Effector memory CD4-positive, alpha-beta T cell (primary cell): ENCODE measurements around the gene SPEF1.
"Not testable (repeated sequence)": the region's sequence is repeated elsewhere in the genome, so short reads cannot be mapped to it uniquely, and the experiment has no call there.

Experiments used
- DNase-seq, 3 donors: peaks; one replicate each; pipeline ENCODE4 v3.0.0-alpha.2; 2020
- H3K27ac ChIP-seq: 2 replicates; pipeline ENCODE4 v1.7.0; 2013; ENCODE audit warnings: mild to moderate bottlenecking, low read length, moderate library complexity; ENCODE audit not compliant: insufficient read depth, poor library complexity, severe bottlenecking
- H3K27me3 ChIP-seq: replicated peaks from 2 replicates; pipeline ENCODE4 v1.7.0; 2013; ENCODE audit warnings: mild to moderate bottlenecking, low read length; ENCODE audit not compliant: insufficient read depth, control insufficient read depth, poor library complexity, severe bottlenecking
- H3K36me3 ChIP-seq: 2 replicates; pipeline ENCODE4 v1.7.0; 2013; ENCODE audit warnings: mild to moderate bottlenecking, low read length, moderate library complexity; ENCODE audit not compliant: control insufficient read depth, insufficient read depth
- H3K4me1 ChIP-seq: 2 replicates; pipeline ENCODE4 v1.7.0; 2013; ENCODE audit warnings: low read length, mild to moderate bottlenecking; ENCODE audit not compliant: control insufficient read depth, insufficient read depth, poor library complexity, severe bottlenecking
- H3K4me3 ChIP-seq: 2 replicates; pipeline ENCODE4 v1.7.0; 2013; ENCODE audit warnings: low read length, low read depth, mild to moderate bottlenecking; ENCODE audit not compliant: insufficient read depth, poor library complexity, severe bottlenecking
- H3K9me3 ChIP-seq: 2 replicates; pipeline ENCODE4 v1.7.0; 2013; ENCODE audit warnings: mild to moderate bottlenecking, low read length, moderate library complexity; ENCODE audit not compliant: control insufficient read depth
- total RNA-seq, 3 donors: gene quantifications; one replicate each; lab custom pipeline; 2026; lab: John Stamatoyannopoulos, UW

The SPEF1 gene
- total RNA-seq: 0.19 to 0.35 (median 0.26) reads per million in 3 donors

- H3K9me3 ChIP-seq: no peaks in the 10 kb centered on the region
- H3K27me3 ChIP-seq: no peaks in the 10 kb centered on the region
- peak within 1 kb of the TSS; percentile 33 for H3K4me3 ChIP-seq
- H3K27ac ChIP-seq: no peak within 1 kb of the TSS
- H3K36me3 ChIP-seq: no peaks in the 10 kb centered on the region
- peaks cover 21% of the 10 kb centered on the region for H3K4me1 ChIP-seq
- DNase-seq: peak in 2 of 3 donors; percentile 32 to 44
Observed at GRCh38 chr20:3781153-3781910, at the start of gene SPEF1. TSS of gene SPEF1 (minus strand) at chr20:3781448. CDS start at chr20:3781287, 161 bp downstream.

- not testable (repeated sequence) for H3K36me3 ChIP-seq, DNase-seq, H3K27ac ChIP-seq, H3K4me3 ChIP-seq, H3K4me1 ChIP-seq, H3K27me3 ChIP-seq, H3K9me3 ChIP-seq
Observed at GRCh38 chr20:3829891-3830290, 48.6 kb upstream of the SPEF1 start.

- Histone ChIP-seq H3K4me3 (no peak overlapping the region), H3K27ac (no peak overlapping the region), H3K9me3 (no peaks in the 10 kb centered on the region), H3K4me1 (no peaks in the 10 kb centered on the region), H3K36me3 (peaks cover 13% of the 10 kb centered on the region), H3K27me3 (no peaks in the 10 kb centered on the region)
- DNase-seq: no peak
Observed at GRCh38 chr20:3828798-3829197, 47.5 kb upstream of the SPEF1 start.

GRCh38 chr20:3826420-3826819 is 45.2 kb upstream of the SPEF1 start:
- peaks cover 25% of the 10 kb centered on the region for H3K36me3 ChIP-seq
- H3K4me1 ChIP-seq: no peaks in the 10 kb centered on the region
- H3K27me3 ChIP-seq: no peaks in the 10 kb centered on the region
- H3K9me3 ChIP-seq: no peaks in the 10 kb centered on the region
- H3K4me3 ChIP-seq: no peak overlapping the region
- no peak for DNase-seq
- H3K27ac ChIP-seq: no peak overlapping the region

GRCh38 chr20:3825526-3825925 is 44.3 kb upstream of the SPEF1 start:
- Histone ChIP-seq H3K9me3 (no peaks in the 10 kb centered on the region), H3K36me3 (peaks cover 25% of the 10 kb centered on the region), H3K27ac (no peak overlapping the region), H3K4me1 (no peaks in the 10 kb centered on the region), H3K27me3 (no peaks in the 10 kb centered on the region), H3K4me3 (no peak overlapping the region)
- DNase-seq: no peak

GRCh38 chr20:3823881-3824280 is 42.6 kb upstream of the SPEF1 start:
- H3K4me1 ChIP-seq: peaks cover 9% of the 10 kb centered on the region
- no peak overlapping the region for H3K27ac ChIP-seq
- H3K4me3 ChIP-seq: no peak overlapping the region
- peaks cover 25% of the 10 kb centered on the region for H3K36me3 ChIP-seq
- no peak for DNase-seq
- H3K9me3 ChIP-seq: no peaks in the 10 kb centered on the region
- H3K27me3 ChIP-seq: no peaks in the 10 kb centered on the region

- no peak overlapping the region for H3K27ac ChIP-seq
- H3K4me3 ChIP-seq: no peak overlapping the region
- H3K36me3 ChIP-seq: peaks cover 25% of the 10 kb centered on the region
- H3K27me3 ChIP-seq: no peaks in the 10 kb centered on the region
- peaks cover 15% of the 10 kb centered on the region for H3K4me1 ChIP-seq
- DNase-seq: no peak
- no peaks in the 10 kb centered on the region for H3K9me3 ChIP-seq
Observed at GRCh38 chr20:3821996-3822395, 40.7 kb upstream of the SPEF1 start.

GRCh38 chr20:3820901-3821727 is 39.9 kb upstream of the SPEF1 start:
- H3K36me3 ChIP-seq: peaks cover 21% of the 10 kb centered on the region
- peak overlapping the region; percentile 98 for H3K27ac ChIP-seq
- no peaks in the 10 kb centered on the region for H3K27me3 ChIP-seq
- H3K4me3 ChIP-seq: peak overlapping the region; percentile 73
- DNase-seq: no peak
- H3K4me1 ChIP-seq: peaks cover 21% of the 10 kb centered on the region
- H3K9me3 ChIP-seq: no peaks in the 10 kb centered on the region

- no peaks in the 10 kb centered on the region for H3K9me3 ChIP-seq
- peak within 1 kb of the TSS; percentile 73 for H3K4me3 ChIP-seq
- peak; percentile 85 to 92 (median 86) for DNase-seq
- no peaks in the 10 kb centered on the region for H3K27me3 ChIP-seq
- peaks cover 21% of the 10 kb centered on the region for H3K36me3 ChIP-seq
- H3K27ac ChIP-seq: peak within 1 kb of the TSS; percentile 98
- peaks cover 29% of the 10 kb centered on the region for H3K4me1 ChIP-seq
Observed at GRCh38 chr20:3820048-3820900, 39.0 kb upstream of the SPEF1 start, which contains the start of gene AP5S1. TSS of gene AP5S1 (plus strand) at chr20:3820547. CDS start at chr20:3822118, 1,571 bp downstream.
